Limb (tissue), 2 donors: ENCODE data around the gene C1QC.
A peak's percentile ranks its signal among the peaks of the same experiment; 100 is the strongest.

ENCODE experiments used
- DNase-seq, 2 donors: peaks; one replicate each; pipeline ENCODE4 v3.0.0-alpha.2; 2016; ENCODE audit errors: extremely low spot score in 2 of 2

Gene C1QC

DNA sequence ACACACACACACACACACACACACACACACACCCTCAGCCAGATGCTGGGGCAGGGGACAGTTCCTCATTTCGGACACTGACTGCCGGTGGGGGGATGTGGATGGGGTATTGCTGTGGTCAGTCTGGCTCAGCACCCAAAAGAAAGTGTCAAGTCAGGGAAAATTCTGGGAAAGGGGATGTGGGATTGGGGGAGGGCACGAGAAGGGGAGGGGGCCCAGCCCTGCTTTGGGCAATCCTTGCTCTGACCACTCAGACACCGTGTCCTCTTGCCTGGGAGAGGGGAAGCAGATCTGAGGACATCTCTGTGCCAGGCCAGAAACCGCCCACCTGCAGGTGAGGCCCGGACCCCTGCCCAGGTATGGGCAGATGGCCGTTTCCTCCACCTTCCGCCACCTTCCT is at the start of gene C1QC:
C1QC (plus strand) TSS at position 253 of the 400 bp plus-strand sequence. CDS start 391 bp downstream, outside the sequence.
- no peak for DNase-seq

DNA sequence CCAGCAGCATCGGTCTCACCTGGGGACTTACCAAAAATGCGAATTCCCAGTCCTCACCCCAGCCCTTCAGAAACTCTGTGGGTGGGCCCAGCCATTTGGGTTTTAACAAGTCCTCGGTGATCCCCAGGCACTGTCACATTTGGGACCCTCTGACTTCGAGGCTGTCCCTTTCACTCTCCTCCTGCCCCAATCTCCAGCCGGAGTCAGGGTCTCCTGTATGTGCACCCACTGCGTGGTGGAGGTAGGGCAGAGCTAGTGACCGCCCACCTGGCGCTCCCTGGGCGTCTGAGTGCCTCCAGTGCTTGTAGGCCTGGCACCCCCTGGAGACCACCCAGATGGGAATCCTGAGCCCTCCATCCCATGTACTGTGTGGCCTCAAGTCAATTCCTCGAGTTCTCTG is 49.0 kb upstream of the C1QC start:
- DNase-seq, result no peak

DNA sequence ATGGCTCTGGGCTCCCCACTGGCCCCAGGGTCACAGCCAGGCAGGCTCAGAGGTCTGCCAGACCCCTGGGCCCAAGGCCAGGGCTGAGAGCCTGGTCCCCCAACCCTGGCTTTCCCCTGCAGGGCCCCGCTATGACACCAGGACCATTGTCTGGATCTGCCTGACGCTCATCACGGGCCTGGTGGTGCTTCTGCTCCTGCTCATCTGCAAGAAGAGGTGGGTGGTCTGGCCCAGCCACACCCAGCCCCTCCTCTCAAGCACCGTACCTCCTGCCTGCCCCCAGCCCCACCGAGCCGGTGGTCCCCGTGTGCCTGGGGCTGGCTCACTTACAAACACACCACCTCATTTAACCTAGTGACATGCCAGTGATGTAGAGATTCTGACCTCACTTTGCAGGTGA is 48.3 kb upstream of the C1QC start:
- DNase-seq, result no peak

DNA sequence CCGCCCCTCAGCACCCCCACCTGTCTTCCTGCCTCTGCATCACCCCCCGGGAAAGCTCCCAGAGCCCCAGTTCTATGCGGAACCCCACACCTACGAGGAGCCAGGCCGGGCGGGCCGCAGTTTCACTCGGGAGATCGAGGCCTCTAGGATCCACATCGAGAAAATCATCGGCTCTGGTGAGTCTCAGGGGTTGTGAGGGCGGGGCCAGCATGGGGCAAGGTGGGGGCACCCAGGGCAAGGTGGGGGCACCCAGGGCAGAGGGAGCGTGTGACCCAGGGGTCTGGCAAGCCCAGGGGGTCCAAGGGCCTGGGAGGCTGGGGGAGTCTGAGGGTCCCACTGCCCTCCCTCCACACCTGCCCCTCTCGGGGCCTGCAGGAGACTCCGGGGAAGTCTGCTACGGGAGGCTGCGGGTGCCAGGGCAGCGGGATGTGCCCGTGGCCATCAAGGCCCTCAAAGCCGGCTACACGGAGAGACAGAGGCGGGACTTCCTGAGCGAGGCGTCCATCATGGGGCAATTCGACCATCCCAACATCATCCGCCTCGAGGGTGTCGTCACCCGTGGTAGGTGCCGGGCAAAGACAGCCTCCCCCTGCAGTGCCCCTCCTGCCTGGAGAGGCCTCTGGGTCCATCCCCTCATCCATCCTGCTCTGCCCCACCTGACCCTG is 46.0 kb upstream of the C1QC start:
- DNase-seq, result no peak

DNA sequence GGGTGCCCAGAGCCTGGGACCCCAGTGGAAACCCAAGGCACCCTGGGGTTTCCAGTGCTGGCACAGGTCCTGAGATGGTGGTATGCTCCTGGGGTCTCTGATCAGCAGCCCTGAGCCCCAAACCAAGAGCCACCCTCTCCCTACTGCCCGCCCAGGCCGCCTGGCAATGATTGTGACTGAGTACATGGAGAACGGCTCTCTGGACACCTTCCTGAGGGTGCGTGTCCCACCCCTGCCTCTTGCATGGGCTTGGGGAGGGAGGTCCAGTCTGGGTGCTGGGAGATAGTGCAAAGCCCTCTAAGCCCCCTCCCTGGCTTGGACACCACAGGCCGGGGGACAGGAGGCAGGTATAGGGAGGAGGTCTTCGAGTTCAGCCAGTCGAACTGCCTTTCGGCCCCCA is 45.4 kb upstream of the C1QC start:
- no peak for DNase-seq

DNA sequence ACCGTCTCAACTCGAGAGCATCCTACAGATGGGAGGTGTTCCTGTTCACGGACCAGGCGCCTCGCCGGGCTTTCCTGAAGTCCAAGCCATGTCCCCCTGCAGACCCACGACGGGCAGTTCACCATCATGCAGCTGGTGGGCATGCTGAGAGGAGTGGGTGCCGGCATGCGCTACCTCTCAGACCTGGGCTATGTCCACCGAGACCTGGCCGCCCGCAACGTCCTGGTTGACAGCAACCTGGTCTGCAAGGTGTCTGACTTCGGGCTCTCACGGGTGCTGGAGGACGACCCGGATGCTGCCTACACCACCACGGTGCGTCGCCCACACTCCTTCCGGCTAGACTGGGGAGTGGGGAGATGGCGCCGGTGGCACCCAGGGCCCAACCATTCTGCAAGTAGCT is 44.7 kb upstream of the C1QC start:
- DNase-seq, result no peak

DNA sequence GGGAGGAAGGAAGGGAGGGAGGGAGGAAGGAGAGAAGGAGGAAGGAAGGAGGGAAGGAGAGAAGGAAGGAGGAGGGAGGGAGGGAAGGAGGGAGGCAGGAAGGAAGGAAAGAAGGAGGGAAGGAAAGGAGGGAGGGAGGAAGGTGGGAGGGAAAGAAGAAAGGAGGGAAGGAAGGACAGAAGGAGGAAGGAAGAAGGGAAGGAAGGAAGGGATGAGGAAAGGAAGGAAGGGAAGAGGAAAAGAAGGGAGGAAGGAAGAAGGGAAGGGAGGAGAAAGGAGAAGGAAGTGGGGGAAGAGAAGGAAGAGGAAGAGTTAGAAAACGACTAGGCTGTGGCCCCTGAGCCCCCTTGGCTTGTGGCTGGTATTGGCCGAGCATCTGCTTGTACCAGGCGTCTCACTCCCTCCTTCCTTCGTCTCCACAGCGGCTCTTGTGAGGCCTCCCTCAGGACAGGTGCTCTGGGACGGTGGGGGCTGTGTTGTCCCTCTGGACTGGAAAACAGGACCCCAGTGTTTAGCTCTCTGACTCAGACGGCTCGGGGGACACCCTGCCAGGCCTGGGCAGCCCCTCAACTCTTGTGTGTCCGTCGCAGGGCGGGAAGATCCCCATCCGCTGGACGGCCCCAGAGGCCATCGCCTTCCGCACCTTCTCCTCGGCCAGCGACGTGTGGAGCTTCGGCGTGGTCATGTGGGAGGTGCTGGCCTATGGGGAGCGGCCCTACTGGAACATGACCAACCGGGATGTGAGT is 43.2 kb upstream of the C1QC start:
- no peak for DNase-seq

DNA sequence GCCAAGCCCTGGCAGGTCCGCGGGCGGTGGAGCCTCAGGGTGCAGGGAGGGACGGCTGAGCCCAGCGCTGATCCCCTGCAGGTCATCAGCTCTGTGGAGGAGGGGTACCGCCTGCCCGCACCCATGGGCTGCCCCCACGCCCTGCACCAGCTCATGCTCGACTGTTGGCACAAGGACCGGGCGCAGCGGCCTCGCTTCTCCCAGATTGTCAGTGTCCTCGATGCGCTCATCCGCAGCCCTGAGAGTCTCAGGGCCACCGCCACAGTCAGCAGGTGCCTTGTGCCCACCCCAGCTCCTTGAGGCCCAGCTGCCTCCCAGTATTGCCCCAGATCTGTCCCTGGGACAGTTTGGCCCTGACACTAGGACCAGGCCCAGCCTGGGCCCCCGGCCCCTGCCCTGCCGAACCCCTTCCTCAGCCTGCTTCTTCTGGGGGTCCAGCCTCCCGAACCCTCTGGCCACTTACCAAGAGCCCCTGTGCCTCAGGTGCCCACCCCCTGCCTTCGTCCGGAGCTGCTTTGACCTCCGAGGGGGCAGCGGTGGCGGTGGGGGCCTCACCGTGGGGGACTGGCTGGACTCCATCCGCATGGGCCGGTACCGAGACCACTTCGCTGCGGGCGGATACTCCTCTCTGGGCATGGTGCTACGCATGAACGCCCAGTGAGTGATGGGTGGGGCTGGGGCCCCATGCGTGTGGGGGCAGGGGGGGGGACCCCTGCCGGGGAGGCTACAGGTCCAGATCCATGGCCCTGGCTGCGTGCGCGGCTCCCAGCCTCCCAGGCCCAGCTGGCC is 42.4 kb upstream of the C1QC start:
- no peak for DNase-seq

DNA sequence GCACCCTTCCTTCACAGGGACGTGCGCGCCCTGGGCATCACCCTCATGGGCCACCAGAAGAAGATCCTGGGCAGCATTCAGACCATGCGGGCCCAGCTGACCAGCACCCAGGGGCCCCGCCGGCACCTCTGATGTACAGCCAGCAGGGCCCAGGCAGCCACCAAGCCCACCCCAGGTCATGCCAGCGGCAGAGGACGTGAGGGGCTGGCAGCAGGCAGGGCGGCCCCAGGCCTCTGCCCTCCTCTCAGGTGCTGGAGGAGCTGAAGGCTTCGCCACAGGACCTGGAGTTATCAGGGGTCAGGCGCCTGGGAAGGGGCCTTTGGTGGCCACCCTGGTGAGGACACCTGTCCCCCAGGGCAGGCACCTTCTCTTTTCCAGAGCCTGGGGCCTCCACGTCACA is 41.8 kb upstream of the C1QC start:
- DNase-seq, result no peak

DNA sequence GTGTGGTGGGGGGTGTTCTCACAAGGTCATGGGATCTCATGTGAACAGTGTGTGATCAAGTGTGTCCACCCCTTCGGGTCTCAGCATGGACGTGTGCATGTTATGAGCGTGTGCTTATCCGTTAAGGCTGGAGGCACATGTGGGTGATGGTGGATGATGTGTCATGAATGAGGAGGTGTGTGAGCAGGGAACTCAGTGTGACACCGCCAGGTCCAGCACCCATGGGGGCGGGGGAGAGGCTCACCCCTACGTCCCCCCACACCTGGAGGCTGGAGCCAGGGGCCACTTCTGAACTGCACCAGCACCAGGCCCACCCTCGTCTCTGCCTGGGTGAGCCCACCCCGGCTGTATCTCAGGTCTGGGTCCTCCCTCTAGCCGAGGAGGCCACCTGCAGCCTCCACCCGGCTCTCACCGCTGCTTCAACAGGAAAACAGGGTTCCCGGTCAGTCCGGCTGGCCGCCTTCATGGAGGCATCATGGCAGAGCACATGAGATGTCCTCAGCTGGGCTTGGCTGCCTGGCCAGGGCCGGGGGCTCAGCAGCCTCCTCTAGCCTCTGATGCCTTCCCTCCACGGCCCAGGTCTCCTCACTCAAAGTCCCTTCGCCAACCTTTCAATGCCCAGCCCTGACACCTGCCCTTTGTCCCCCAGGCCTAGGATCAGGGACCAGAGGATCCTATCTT is 41.2 kb upstream of the C1QC start:
- no peak for DNase-seq

DNA sequence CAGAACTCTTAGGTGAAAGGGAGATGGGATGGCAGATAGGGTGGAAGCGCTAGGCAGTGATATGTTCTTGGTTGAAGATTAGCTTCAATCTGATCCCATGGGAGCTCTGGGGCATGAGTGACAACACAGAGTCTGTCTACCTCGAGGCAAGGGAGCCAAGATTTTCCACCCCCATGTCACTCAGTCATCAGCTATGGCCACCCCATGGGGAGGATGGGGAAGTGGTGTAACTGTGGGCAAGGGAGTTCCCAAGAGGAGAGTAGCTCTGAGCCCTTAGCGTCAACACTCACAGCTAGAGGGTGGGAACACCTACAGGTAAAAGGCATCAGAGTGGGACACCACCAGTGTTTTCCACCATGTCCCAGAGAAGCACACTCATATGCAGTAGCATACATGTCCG is 37.3 kb upstream of the C1QC start:
- no peak for DNase-seq

DNA sequence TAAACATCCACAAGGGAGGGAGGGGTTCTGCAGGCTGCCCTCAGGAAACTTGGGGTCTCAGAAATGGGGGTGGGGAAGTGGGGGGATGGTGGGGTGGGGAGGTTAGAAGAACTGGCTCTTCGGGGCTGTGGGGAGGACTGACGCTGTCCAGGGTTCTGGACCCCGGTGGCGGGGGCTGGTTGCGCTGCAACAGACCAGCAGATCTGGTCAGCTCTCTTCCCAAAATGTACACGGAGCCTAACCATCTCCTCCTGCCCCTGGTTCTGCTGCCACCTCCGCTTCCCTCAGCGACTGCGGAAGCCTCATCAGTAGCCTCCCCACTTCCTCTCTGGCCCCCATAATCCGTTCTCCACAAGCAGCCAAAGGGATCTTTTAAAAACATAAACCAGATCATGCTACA is 36.3 kb upstream of the C1QC start:
- DNase-seq, result no peak

DNA sequence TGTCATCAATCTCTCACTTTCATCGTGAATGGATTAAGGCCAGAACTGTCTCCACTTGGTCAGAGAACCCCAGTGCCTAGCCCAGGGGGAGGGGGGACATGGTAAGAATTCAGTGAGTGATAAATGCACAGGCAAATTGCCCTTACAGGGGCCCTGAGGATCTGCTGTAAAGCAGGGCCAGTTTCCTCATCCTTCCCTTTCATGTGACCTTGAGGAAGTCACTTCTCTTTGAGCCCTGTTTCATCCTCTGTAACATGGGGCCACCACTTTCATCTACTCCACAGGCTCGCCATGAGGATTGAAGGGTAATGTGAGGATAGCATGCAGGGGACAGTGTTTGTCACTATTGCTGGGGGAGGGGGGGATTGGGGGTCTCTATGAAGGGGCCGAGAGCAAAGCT is 35.1 kb upstream of the C1QC start:
- DNase-seq, result no peak

DNA sequence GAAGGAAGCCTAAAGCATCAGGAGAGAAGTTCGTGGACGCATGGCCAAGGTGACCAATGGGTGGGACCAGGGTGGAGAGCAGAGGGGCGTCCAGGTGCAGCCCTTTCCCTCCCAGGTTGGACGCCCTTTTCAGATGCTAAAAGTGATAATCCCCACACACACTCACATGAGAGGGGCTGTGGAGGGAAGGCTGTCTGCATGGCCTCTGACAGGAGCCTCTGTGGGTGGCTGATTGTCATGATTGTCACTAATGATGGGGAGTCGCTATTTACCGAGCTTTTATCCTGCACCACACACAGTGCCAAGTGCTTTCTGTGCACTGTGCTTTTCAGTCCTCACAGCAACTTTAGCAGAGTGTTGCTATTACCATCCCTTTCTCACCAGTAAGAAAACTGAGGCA is 34.1 kb upstream of the C1QC start:
- no peak for DNase-seq

DNA sequence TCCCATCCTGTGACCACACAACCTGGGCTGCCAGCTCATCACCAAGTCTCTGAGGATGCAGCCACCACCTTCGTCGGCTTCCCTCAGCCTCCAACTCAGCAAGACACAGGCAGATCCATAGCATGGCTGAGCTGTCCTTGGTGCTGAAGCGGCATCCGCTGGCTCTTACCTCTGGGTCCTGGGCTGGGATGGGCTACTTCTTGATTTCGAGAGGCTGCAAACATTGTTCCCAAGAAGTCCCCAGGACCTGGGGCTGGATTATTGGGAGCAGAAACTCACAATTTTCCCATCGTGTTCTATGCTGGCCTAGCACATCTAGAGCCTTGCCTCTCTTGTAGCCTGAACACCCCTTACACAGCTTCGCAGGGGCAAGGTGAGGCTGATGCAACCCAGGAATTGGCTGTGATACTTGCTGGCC is 31.9 kb upstream of the C1QC start:
- DNase-seq, result peak; percentile 61 to 84

DNA sequence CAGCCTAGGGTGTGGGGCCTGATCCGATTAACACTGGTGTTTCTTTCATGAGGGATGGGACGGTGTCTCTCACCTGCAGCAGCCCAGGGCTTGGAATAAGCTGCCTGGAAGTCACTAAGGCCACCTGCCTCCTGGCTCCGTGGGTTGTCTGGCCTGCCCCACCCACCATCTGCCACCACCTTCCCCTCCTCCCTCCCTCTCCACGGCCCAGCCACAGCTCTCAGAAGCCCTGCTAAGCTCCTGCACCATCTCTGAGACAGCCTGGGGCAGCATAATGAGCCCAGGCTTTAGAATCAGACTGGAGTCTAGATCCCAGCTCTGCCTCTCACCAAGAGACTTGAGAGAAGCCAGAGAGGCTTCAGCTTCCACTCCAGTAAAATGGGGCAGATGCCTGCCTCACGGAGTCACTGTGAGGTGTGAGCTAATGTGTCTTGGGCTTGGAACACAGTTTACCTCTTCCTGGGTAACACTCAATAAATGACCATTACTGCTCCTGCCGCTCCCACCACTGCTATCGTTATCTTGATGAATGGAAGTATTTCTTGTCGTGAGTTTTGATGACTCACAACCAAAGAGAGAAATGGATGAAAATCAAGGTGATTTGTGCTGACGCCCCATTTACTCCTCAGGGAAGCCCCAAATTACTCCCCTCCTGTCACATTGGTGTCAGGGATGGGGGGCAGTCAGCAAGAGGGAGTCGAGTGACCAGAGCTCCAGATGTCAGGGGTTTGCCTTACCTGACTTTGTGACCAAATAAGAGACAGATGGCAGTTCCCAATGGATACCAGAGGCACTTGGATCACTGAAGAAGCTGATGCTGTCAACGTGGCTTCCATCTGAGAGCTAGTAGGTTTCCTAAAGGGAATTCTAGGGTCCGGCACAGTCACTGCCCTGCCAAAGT is 30.5 kb upstream of the C1QC start:
- DNase-seq, result no peak

DNA sequence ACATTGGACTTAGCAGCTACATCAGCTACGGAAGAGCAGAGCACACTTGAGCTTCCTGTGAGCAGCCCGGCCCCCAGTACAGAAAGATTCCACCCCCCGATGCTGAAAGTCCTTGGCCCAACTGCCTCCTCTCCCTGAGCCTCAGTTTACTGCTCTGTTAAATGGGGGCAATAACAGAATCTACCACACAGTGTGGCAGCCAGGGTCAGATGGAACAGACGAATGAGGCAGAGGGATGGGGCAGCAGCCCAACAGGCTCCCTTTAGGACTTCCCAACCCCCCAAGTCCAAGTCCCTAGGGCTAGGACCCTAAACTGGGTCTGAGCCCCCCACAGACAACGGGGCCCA is 29.9 kb upstream of the C1QC start:
- DNase-seq, result no peak

DNA sequence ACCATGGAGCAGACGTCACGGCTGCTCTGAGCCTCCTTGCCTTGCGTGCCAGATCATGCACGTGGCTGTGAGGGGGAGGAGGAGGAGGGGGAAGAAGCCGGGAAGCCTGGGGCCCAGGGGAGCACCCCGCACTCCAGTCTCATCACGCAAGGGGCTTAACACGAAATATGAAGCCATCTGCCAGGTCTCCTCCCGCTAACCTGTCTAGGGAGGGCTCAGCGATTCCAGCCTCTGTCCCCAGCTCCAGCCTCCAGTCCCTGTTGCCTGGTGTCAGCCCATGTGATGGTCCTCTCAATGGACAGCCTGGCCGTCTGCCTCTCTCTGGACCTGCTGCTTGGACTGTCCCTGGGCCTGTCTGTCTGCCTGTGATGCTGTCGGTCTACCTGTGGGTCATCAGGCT is 29.5 kb upstream of the C1QC start:
- DNase-seq, result no peak

DNA sequence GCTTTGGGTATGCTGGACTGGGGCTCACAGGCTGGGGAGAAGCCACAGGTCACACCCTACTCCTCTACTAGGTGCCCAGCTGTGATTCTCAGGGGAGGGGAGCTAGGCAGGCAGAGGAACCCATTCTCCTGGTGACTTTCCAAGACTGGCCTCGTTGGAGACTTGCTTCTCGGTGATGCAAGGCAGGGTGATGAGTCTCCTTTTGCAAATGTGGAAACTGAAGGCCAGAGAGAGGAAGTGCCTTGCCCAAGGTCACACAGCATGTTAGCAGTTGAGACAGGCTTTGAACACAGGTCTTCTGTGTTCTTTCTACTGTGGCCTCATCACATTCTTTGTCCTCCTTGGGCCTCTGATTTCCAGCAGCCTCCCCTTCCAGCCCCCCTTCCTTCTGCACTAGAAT is 27.5 kb upstream of the C1QC start:
- no peak for DNase-seq

DNA sequence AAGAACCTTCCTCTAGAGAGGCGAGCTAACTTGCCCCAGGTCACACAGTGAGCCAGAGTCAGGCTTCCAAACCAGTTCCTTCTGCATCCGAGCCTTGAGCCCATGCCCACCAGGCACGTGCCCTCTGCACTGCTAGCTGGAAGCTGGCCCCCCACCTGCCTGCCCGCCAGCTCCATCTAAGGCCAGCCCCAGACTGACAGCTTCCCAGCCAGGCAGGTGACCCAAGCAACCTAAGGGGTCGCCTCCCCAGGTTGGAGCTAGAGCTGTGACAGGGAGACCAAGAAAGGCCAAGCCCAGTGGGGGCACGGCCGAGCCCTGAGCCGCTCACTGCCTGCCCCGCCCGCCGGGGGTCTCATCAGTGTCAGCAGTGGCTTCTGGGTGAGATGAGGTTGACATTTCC is 26.9 kb upstream of the C1QC start:
- no peak for DNase-seq

DNA sequence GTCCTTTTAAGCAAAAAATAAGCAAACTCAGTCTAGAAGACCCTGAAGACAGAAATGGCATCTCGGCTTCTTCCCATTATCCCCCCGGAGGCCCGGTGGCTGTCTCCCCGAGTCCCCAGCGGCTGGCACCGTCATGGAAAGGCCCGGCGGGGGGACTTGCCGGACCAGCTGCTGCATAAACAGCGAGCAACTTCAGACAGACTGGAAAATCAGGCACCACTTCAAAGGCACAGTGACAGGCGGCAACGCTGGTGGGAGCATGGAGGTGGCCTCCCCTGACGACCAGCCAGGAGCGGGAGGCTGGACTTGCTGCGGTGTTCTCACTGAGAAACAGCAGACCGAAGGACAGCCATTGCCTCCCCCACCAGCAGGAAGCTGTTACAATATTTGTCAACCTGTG is 25.4 kb upstream of the C1QC start:
- no peak for DNase-seq
